Fibroblast of pulmonary artery (primary cell): Measurements from ENCODE around the gene WIZ.
A peak's percentile ranks its signal among the peaks of the same experiment; 100 is the strongest.

Source experiments
- DNase-seq: peaks from one replicate; pipeline ENCODE4 v3.0.0-alpha.2; 2010; ENCODE audit warnings: low read depth
- H3K4me3 ChIP-seq: replicated peaks from 2 replicates; pipeline ENCODE4 v1.5.1; 2011; ENCODE audit warnings: low read depth, mild to moderate bottlenecking, control low read depth, low read length, moderate library complexity
- CTCF ChIP-seq: IDR thresholded peaks from 2 replicates; pipeline ENCODE4 v1.5.1; 2011; ENCODE audit warnings: mild to moderate bottlenecking, control low read depth, low read length, inconsistent platforms; ENCODE audit errors: missing control alignments

WIZ gene

DNA sequence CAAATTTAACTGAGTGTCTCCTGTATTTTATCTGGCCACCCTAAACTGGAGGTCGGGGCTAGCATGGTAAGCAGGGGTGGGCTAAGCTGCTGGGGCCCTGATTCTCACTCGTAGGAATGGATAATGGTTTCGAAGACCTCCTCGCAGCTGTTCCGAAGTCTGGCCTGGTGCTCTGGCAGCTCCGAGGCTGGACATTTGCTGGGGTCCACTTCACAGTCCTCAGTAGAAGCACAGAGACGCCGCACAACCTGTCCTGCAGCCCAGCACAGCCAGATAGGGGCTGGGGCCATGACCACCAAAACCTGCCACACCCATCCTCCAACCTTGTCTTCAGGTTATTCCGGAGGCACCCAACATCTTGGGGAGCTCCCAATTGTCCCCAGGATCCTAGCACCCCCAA, 6.2 kb upstream of the WIZ start:
- no peak overlapping the region for H3K4me3 ChIP-seq
- no peak for TF ChIP-seq CTCF
- no peak for DNase-seq

DNA sequence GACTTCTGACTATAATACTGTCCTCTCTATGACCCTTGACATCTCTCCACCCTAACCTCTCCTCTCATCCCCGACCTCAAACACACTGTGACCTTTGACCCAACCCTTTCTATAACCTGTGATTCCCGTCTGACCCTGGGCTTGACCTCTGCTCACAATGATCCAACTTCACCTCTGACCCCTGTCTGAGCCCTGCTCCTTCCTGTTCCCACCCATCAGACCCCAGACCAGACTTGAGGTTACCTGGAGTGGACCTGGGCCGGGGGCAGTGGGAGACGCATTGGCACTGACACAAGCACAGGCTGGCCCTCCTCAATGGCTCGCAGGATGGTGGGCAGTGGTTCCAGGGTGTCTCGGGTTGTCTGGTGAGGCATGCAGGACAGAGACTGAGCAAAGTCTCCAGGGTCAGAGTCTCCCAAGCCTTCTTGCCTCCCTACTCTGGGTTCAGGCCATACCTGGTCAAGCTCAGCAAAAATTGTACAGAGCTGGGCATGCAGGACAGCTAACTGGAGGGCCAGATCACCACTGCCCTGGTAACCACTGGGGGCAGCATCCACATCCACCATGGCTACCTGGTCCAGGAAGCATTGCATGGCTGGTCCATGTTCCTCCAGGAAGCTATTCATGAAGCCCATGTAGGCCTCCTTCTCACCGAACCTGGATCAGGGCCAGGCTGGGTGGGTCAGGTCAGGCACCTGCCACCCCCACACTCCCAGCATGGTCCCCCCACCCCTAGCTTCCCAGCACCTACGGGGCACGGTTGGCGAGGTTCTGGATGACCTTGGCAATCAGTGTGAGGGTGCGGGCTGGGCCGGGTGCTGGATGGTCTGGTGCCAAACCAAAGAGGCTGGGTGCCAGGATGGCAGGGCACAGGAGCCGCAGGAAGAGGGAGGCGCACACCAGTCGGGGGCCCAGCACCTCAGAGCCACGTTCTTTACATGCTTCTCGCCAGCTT, 4.4 kb upstream of the WIZ start:
- DNase-seq = no peak
- peak; percentile 37 for TF ChIP-seq CTCF
- H3K4me3 ChIP-seq = no peak overlapping the region

GRCh38 chr19:15453091-15453578, 3.4 kb upstream of the WIZ start:
- peak overlapping the region; percentile 53 for H3K4me3 ChIP-seq
- TF ChIP-seq CTCF = peak; percentile 9

DNA sequence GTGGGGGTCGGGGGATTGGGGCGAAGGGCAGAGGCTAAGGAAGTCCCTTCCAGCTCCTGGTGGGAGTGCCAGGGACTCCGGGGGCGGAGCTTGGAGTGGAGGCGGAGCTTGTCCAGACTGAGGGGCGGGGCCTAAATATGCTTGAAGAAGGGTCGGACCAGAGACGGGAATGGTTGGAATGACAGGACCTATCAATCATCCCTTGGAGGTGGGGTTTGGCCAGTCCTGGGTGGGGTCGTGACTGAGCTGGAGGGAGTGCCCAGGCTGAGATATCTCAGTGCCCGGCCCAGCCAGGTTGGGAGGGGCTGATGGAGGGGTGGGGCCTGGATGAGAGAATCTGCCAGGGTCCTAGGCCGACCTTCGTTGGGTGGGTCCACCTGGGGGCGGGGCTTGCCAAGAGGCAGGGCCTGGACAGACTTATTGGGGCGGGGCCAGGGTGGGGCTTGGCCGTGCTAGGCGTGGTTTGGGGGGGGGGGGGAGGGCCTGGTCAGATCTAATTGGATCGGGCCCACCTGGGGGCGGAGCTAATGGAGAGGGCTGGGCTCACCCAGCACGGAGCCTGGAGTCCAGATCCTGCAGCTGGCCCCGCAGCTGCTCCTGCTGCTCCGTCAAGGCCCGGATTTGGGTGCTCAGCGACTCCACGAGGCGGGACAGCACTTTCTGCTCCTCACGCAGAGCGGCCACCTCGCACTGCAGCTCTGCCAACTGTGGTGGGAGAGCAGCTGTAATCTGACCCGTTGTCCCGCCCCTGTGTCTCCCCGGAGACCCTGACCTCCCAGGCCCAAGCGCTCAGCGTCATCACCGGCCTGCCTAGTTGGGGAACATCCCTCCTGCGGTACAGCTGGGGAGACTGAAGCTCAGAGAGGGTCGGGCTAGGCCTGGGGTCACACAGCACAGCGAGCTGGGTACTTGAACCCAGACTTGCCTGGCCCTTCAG, 2.6 kb upstream of the WIZ start:
- TF ChIP-seq CTCF = no peak
- H3K4me3 ChIP-seq = peak overlapping the region; percentile 53
- peak; percentile 86 for DNase-seq

More at GRCh38 chr19:15453091-15453578, 3.4 kb upstream of the WIZ start:
- no peak for DNase-seq

- H3K4me3 ChIP-seq = no peak overlapping the region
- TF ChIP-seq CTCF = no peak
- no peak for DNase-seq
These were observed 753 bp upstream of the WIZ start for GRCh38 chr19:15450528-15450890.

- H3K4me3 ChIP-seq = peak overlapping the region; percentile 68
- no peak for TF ChIP-seq CTCF
- peak; percentile 40 for DNase-seq
These were observed 757 bp downstream of the WIZ start for GRCh38 chr19:15448778-15449619.
